Measurements from ENCODE around the gene COA6.
A peak's percentile ranks its signal among the peaks of the same experiment; 100 is the strongest.

Gene COA6

GRCh38 chr1:234355782-234356510 lies 17.3 kb upstream of the COA6 start:
- H3K4me3 ChIP-seq (ENCODE audit: low read depth, low read length) = no peak overlapping the region
- TF ChIP-seq CTCF (IDR thresholded peaks at IDR 0.05; ENCODE audit: borderline replicate concordance, insufficient read depth, low read depth, low read length) = no peak

DNA sequence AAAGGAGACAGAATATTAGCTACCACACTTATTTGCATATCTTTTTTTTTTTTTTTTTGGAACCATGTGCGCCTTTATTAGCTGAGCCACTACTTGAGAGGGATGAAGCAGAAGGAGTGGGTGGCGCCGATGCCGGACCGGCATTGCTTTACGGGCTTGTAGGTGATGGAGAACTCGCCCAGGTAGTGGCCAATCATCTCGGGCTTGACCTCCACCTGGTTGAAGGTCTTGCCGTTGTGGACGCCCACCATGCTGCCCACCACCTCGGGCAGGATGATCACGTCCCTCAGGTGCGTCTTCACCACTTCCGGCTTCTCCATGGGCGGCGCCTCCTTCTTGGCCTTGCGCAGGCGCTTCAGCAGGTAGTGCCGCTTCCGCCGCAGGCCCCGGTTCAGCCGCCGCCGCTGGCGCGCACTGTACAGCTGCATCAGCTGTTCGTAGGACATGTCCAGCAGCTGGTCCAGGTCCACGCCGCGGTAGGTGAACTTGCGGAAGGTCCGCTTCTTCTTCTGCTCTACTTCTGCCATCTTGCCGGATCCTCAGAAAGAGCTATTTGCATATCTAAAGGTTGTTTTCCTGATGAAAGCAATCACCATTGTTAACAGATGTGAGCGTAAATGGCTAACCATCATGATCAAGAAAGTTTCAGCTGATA lies 16.5 kb upstream of the COA6 start:
- H3K4me3 ChIP-seq (ENCODE audit: low read depth, low read length) = peak overlapping the region; percentile 70

DNA sequence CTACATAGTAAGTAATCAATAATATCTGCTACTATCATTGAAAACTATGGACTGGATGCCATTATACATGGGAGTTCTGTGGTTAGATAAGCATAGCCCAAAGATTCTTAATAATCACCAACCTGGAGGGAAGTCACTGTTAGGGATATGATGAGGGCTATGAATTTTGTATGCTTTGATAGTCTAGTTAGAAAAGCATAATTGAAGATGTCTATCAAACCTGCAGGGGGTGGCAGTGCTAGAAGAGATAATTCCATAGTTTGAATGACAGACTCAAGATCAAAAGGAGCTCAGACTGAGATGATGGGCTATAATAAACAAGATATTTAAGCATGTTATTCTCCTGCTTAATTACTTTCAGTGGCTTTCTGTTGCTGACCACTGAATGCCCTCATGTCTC lies 15.4 kb upstream of the COA6 start:
- peak overlapping the region; percentile 70 for H3K4me3 ChIP-seq (ENCODE audit: low read depth, low read length)
- TF ChIP-seq CTCF (IDR thresholded peaks at IDR 0.05; ENCODE audit: borderline replicate concordance, insufficient read depth, low read depth, low read length) = no peak

- H3K4me3 ChIP-seq (ENCODE audit: low read depth, low read length) = no peak overlapping the region
- TF ChIP-seq CTCF (IDR thresholded peaks at IDR 0.05; ENCODE audit: borderline replicate concordance, insufficient read depth, low read depth, low read length) = no peak
Observed at GRCh38 chr1:234361102-234361603, 12.1 kb upstream of the COA6 start.

DNA sequence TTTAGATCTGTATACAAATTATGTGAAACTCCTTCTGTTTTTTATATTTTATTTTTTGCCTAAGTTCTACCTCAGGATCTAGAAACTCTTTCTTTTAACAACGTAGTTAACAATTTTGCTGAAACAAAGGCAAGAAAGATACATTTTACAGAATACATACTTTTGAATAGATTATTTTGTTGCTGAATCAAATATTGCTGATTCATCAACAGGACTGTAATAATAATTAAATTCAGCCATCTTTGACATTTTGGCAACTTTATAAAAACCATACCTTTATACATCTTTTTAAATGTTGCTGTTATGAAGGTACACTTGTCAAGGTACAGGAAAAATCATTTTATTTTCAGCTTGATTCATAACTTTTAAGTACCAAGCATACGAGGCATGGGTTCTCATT lies 10.7 kb upstream of the COA6 start:
- no peak for TF ChIP-seq CTCF (IDR thresholded peaks at IDR 0.05; ENCODE audit: borderline replicate concordance, insufficient read depth, low read depth, low read length)

DNA sequence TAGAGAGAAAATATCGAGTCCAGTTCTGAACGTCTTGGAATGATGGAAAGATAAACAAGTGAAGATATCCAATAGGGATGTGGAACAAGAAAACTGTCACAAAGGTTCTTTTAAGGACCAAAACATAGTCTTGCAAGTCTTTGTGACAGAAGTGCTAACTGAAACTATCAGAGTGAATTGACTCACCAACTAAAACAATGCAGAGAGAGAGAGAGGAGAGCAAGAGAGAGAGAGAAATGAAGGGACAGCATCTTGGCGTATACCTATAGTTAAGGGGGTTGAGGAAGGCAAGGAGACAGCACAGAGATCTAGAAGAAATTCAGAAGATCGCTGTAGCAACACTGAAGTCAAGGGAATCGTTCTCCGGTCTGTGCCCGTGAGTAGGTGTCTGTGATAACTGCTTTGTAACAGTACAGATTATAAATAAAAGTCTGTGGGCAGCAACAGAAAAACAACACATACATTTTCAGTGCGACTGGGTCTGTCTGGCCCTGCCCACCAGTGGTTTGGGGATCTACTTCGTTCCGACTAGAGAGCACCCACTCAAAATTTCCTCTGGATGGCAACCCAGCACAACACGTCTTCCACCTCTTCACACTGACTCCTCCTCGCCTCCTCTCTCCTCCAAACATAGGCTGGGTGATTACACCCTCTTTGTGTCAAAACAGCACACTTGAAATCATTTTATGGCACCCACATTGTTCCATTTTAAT lies 4.8 kb upstream of the COA6 start:
- no peak overlapping the region for H3K4me3 ChIP-seq (ENCODE audit: low read depth, low read length)
- TF ChIP-seq CTCF (IDR thresholded peaks at IDR 0.05; ENCODE audit: borderline replicate concordance, insufficient read depth, low read depth, low read length) = no peak

More for the DNA sequence above, 10.7 kb upstream of the COA6 start:
- no peak overlapping the region for H3K4me3 ChIP-seq (ENCODE audit: low read depth, low read length)

- no peak overlapping the region for H3K4me3 ChIP-seq (ENCODE audit: low read depth, low read length)
- no peak for TF ChIP-seq CTCF (IDR thresholded peaks at IDR 0.05; ENCODE audit: borderline replicate concordance, insufficient read depth, low read depth, low read length)
Observed at GRCh38 chr1:234369033-234369430, 4.2 kb upstream of the COA6 start.
